Prostate gland (tissue), 2 donors: ENCODE measurements around the gene APBA2.

ENCODE experiments used
- CTCF ChIP-seq, 4 experiments: fragments of 200-600 bp in 2 of 4; fragments of 450-650 bp in 2 of 4; sonication (generic) in 2 of 4; IDR thresholded peaks; 1 replicate in 3 of 4; 2 replicates in 1 of 4; pipeline ENCODE4 v1.5.1; 2016 to 2019; ENCODE audit warnings: antibody characterized with exemption in 4 of 4, mild to moderate bottlenecking in 2 of 4, moderate library complexity in 2 of 4
- POLR2A ChIP-seq: fragments of 450-650 bp; IDR thresholded peaks from one replicate; pipeline ENCODE4 v1.6.1; 2016; ENCODE audit warnings: antibody characterized with exemption, mild to moderate bottlenecking
- POLR2AphosphoS5 ChIP-seq: sonication (generic); formaldehyde crosslinking; IDR thresholded peaks from one replicate; pipeline ENCODE4 v1.6.1; 2017; ENCODE audit warnings: antibody characterized with exemption

DNA sequence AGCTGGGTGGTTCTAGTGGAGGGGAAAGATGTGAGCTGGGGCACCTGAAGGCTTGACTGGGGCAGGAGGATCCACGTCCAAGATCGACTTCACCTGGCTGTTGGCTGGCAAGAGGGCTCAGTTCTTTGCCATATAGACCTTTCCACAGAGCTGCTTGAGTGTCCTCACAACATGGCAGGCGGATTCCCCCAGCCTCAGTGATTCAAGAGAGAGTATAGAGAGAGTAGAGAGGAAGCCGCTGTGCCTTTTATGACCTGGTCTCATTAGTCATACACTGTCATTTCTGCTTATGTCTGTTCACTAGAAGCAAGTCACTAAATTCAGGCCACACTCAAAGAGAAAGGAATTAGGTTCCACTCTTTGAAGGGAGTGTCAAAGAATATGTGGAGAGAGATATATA lies 101.6 kb downstream of the APBA2 start:
- no peak for TF ChIP-seq CTCF (IDR thresholded peaks at IDR 0.05)
- TF ChIP-seq POLR2A = no peak
- no peak for TF ChIP-seq POLR2AphosphoS5
